Measurements from ENCODE around the gene AOC1.
"Not testable (repeated sequence)": the region's sequence is repeated elsewhere in the genome, so short reads cannot be mapped to it uniquely, and the experiment has no call there.

Gene AOC1
- 0.36 to 0.52 reads per million in 2 donors for total RNA-seq

- DNase-seq = no peak
Observed at GRCh38 chr7:150852371-150852905, at the start of gene AOC1. Gene AOC1 (plus strand): TSS chr7:150852517. CDS start chr7:150856471, 3,954 bp downstream.

DNA sequence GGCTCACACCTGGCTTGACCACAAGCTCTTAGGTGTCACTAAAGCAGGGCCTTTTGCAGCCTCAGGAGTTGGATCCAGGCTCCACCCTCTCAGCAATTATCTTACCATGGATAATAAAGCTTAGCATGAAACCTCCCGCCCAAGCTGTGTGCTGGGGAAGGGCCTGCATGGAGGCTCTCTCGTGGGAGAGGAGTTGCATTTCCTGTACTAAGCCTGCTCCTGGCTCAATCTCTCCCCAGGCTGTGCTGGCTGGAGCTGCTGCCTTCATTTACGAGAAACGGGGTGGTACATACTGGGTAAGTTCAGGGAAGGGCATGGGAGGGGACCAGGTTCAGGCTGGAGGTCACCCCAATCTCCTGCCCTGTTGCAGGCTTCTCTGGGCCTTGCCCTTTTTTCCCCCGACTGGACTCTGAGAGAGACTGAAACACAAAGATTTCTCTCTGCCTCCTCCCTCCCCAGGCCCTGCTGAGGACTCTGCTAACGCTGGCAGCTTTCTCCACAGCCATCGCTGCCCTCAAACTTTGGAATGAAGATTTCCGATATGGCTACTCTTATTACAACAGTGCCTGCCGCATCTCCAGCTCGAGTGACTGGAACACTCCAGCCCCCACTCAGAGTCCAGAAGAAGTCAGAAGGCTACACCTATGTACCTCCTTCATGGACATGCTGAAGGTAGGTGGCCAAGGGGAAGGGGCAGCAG, 49.0 kb upstream of the AOC1 start:
- no peak for DNase-seq

DNA sequence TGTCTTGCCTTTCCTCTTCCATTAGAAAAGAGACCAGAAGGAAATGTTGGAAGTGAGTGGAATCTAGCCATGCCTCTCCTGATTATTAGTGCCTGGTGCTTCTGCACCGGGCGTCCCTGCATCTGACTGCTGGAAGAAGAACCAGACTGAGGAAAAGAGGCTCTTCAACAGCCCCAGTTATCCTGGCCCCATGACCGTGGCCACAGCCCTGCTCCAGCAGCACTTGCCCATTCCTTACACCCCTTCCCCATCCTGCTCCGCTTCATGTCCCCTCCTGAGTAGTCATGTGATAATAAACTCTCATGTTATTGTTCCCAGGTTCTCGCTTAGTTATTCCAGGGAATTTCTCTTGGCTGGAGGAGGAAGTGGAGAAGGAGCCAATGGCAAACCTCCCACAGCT, 47.5 kb upstream of the AOC1 start:
- no peak for DNase-seq

- no peak for DNase-seq
Observed at GRCh38 chr7:150805864-150806263, 46.5 kb upstream of the AOC1 start.

DNA sequence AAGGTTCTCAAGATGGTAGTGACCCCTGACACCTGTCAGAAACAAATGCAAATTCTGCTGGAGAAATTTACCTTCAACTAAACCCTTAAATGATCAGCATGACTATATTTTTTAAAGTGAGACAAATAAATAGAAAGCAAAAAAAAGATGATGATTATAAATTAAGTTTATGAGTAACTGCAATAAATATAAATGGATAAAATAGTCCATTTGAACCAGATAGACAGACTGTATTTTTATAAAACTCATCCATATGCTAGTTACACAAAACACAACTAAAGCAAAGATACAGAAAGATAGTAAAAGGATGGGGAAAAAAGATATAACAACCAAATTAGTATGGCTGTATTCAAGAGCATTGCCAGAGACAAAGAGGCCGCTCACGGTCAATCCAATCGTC, 45.9 kb upstream of the AOC1 start:
- DNase-seq = no peak

GRCh38 chr7:150806863-150807262, 45.5 kb upstream of the AOC1 start:
- no peak for DNase-seq

GRCh38 chr7:150807616-150808438, 44.5 kb upstream of the AOC1 start:
- not testable (repeated sequence) for DNase-seq

- DNase-seq = no peak
Observed at GRCh38 chr7:150814328-150815001, 37.9 kb upstream of the AOC1 start.

GRCh38 chr7:150818971-150819370, 33.3 kb upstream of the AOC1 start:
- DNase-seq = no peak

DNA sequence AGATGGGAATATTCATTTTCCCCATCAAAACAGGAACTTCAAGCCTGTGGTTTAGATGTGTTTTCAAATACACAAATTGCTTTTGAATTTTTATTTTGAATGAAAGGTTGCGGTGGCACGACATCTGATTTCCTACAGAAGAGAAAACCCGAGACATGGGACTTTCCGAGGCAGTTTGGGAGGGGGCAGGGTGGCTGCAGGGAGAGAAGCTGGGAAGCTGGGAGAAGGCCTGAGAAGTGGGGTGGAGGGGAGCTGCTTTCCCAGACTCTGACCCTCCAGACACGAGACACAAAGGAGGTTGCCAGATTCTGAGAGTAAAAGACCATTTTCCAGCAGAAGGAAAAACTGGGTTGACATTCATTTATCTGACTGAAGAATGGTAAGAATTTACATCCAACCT, 32.2 kb upstream of the AOC1 start:
- DNase-seq = no peak

DNA sequence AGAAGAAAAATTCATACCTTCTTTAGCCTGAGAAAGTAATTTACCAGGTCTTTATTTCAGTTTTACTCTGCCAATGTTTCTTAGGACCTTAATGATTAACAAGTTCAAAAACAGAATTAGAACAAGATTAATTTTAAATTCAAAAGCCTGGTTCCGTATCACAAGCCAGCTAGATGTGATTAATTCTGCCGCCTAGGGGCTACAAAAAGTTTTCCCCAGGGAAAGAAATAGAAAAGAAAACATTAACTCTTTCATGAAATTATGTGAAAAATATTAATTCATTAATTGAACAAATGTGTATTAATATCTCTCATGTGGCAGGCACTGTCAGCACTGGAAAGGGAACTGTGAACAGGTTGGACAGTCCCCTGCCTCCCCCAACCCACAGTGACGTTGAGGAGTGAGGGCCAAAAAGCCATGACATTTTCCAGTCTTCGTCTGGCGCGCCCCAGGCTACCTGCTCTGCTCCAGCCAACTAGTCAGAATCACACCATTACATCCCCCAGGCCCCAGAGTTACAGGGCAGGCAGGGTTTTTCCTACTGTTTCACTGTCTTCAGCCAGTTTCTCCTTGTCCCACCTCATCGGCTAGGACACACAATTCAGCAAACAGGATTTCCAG, 31.6 kb upstream of the AOC1 start:
- no peak for DNase-seq

DNA sequence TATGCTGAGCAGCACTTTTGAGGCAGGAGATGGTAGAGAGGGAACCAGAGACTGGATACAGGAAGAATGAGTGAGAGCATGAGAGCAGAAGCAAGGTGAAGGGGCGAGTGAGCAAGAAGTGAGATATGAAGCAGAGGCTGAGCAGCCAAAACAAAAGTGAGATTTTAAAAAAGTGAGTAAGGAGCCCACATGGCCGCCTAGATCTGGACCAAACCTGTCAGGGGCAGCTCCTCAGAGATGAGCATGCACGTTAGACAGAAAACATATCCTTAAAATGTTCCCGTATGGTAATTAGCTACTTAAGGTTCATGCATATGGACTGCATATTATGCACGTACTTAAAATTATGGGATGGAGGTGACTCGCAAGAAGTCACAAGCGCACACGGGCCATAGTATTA, 29.3 kb upstream of the AOC1 start:
- DNase-seq = no peak

DNA sequence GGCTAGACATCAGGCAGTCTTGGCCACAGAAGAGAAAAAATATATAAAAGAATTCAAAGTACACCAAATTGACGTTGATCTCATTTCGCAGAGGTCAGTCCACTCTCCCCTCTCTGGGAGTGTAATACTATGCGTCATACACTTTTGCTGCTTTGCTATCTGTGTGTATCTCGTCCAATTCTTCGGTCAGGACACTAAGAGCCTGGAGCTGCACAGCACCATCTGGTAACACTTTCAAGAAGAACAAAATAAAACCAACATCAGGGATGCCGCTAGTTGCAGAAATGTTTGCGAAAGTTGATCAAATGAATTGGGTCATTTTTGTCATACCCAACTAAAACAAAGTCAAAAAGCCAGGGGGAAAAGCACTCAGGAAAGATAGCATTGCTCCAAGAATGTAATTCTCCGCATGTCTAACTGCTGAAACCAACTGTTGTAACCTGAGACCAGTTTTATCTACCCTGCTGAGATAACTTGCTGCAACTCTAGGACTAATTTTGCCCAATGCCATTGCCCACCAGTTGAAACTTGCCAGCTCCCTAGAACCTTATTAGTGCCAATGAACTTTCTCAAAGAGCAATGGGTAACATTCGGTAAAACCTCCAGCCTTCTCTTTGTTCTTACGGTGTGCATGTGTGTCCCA, 28.7 kb upstream of the AOC1 start:
- no peak for DNase-seq

GRCh38 chr7:150824379-150825177, 27.7 kb upstream of the AOC1 start:
- DNase-seq = no peak

- no peak for DNase-seq
Observed at GRCh38 chr7:150826061-150826849, 26.1 kb upstream of the AOC1 start.

GRCh38 chr7:150828384-150828783, 23.9 kb upstream of the AOC1 start:
- no peak for DNase-seq

- DNase-seq = no peak
Observed at GRCh38 chr7:150829426-150829825, 22.9 kb upstream of the AOC1 start.

- no peak for DNase-seq
Observed at GRCh38 chr7:150830937-150831336, 21.4 kb upstream of the AOC1 start.

- DNase-seq = no peak
Observed at GRCh38 chr7:150831851-150832250, 20.5 kb upstream of the AOC1 start.

- no peak for DNase-seq
Observed at GRCh38 chr7:150835019-150835418, 17.3 kb upstream of the AOC1 start.
